Breast epithelium (tissue), 3 donors: ENCODE results near the gene PSMA8.

ENCODE experiments used
- POLR2A ChIP-seq: fragments of 450-650 bp; IDR thresholded peaks from one replicate; pipeline ENCODE4 v1.6.1; 2016; ENCODE audit warnings: antibody characterized with exemption, mild to moderate bottlenecking, moderate library complexity
- TF ChIP-seq, protein P1 (sequence below), 3 donors: fragments of 450-650 bp; IDR thresholded peaks; one replicate each; pipeline ENCODE4 v1.5.1; 2016 to 2017; ENCODE audit warnings: antibody characterized with exemption in 3 of 3, mild to moderate bottlenecking in 3 of 3, moderate library complexity in 3 of 3

DNA sequence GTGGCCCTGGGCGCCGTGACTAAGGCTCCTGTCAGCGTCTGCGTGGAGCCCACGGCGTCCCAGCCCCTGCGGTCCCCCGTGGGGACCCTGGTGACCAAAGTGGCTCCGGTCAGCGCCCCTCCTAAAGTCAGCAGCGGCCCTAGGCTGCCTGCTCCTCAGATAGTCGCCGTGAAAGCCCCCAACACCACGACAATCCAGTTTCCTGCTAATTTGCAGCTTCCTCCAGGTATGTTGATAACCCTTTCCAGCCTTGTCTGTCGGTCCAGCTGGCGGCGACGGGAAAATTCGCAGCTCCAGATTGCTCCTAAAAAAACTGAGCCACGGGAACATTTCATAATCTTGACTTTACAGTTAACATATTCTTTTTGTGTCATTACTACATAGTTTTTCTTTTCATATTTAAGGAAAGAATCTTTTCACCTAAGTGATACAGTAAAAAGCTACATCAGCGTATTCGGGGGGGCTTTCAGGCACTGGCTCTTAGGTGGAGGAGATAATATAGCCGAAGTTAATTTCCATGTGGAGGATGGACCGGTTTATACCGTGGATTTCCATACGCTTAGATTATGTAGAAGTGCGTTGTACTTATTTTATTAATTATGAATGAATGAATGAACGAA is 93.5 kb downstream of the PSMA8 start:
- TF ChIP-seq, protein P1, sequence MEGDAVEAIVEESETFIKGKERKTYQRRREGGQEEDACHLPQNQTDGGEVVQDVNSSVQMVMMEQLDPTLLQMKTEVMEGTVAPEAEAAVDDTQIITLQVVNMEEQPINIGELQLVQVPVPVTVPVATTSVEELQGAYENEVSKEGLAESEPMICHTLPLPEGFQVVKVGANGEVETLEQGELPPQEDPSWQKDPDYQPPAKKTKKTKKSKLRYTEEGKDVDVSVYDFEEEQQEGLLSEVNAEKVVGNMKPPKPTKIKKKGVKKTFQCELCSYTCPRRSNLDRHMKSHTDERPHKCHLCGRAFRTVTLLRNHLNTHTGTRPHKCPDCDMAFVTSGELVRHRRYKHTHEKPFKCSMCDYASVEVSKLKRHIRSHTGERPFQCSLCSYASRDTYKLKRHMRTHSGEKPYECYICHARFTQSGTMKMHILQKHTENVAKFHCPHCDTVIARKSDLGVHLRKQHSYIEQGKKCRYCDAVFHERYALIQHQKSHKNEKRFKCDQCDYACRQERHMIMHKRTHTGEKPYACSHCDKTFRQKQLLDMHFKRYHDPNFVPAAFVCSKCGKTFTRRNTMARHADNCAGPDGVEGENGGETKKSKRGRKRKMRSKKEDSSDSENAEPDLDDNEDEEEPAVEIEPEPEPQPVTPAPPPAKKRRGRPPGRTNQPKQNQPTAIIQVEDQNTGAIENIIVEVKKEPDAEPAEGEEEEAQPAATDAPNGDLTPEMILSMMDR (IDR thresholded peaks at IDR 0.05), result no peak
- no peak for TF ChIP-seq POLR2A
